Common myeloid progenitor, CD34-positive (primary cell): ENCODE measurements around the gene ORMDL3.

Experiments
- CTCF ChIA-PET: fragments of 350-600 bp; sonication (Branson Sonifier 250); formaldehyde crosslinking; loops from one replicate; lab custom pipeline; 2021; ENCODE audit warnings: antibody characterized with exemption; lab: Charles Lee
- POLR2A ChIA-PET: fragments of 350-600 bp; sonication (Branson Sonifier 250); formaldehyde crosslinking; loops from one replicate; lab custom pipeline; 2021; ENCODE audit warnings: antibody characterized with exemption; lab: Charles Lee
- DNase-seq, 3 donors: peaks; one replicate each; pipeline versions ENCODE4 v3.0.0 to v3.0.0-alpha.2; 2013
- H3K27ac ChIP-seq, 2 experiments: 1 replicate in 1 of 2; 2 replicates in 1 of 2; pipeline ENCODE4 v1.7.0; 2013; ENCODE audit warnings: inconsistent platforms in 2 of 2, low read length in 2 of 2, mild to moderate bottlenecking in 2 of 2, low read depth in 1 of 2, moderate library complexity in 1 of 2; ENCODE audit not compliant: severe bottlenecking in 2 of 2, insufficient read depth in 1 of 2, poor library complexity in 1 of 2
- H3K27me3 ChIP-seq, 5 experiments: replicated peaks in 2 of 5; 1 replicate in 3 of 5; 2 replicates in 2 of 5; pipeline versions ENCODE4 v1.6.1 to v1.7.0; 2013; ENCODE audit warnings: low read length in 4 of 5, mild to moderate bottlenecking in 2 of 5, moderate library complexity in 2 of 5, inconsistent platforms in 1 of 5; ENCODE audit not compliant: insufficient read depth in 5 of 5, control insufficient read depth in 4 of 5
- H3K36me3 ChIP-seq, 4 experiments: 1 replicate in 2 of 4; 2 replicates in 2 of 4; pipeline versions ENCODE4 v1.6.1 to v1.7.0; 2013; ENCODE audit warnings: low read length in 3 of 4, control low read depth in 1 of 4, mild to moderate bottlenecking in 1 of 4; ENCODE audit not compliant: control insufficient read depth in 4 of 4, insufficient read depth in 4 of 4
- H3K4me1 ChIP-seq, 4 experiments: 1 replicate in 3 of 4; 2 replicates in 1 of 4; pipeline versions ENCODE4 v1.6.1 to v1.7.1; 2013; ENCODE audit warnings: low read length in 3 of 4, mild to moderate bottlenecking in 3 of 4, control low read depth in 1 of 4, inconsistent platforms in 1 of 4, moderate library complexity in 1 of 4; ENCODE audit not compliant: control insufficient read depth in 4 of 4, insufficient read depth in 4 of 4; ENCODE audit errors: control extremely low read depth in 1 of 4
- H3K4me3 ChIP-seq, 7 experiments: 1 replicate in 4 of 7; 2 replicates in 3 of 7; pipeline versions ENCODE4 v1.5.1 to v1.7.0; 2013; ENCODE audit warnings: mild to moderate bottlenecking in 7 of 7, low read length in 6 of 7, moderate library complexity in 6 of 7, inconsistent platforms in 2 of 7, low read depth in 2 of 7, control low read depth in 1 of 7; ENCODE audit not compliant: insufficient read depth in 4 of 7, control insufficient read depth in 1 of 7; ENCODE audit errors: extremely low read depth in 1 of 7
- H3K9me3 ChIP-seq, 5 experiments: 1 replicate in 4 of 5; 2 replicates in 1 of 5; pipeline versions ENCODE4 v1.6.1 to v1.7.1; 2013; ENCODE audit warnings: low read length in 4 of 5, mild to moderate bottlenecking in 2 of 5, inconsistent platforms in 1 of 5, low read depth in 1 of 5, moderate library complexity in 1 of 5; ENCODE audit not compliant: control insufficient read depth in 4 of 5, insufficient read depth in 2 of 5; ENCODE audit errors: control extremely low read depth in 1 of 5
- WGBS: methylation state at CpG from one replicate; pipeline ENCODE4 v1.1.5; 2013; ENCODE audit not compliant: insufficient coverage; 5-methylcytosine and 5-hydroxymethylcytosine counted together

ORMDL3 gene

DNA sequence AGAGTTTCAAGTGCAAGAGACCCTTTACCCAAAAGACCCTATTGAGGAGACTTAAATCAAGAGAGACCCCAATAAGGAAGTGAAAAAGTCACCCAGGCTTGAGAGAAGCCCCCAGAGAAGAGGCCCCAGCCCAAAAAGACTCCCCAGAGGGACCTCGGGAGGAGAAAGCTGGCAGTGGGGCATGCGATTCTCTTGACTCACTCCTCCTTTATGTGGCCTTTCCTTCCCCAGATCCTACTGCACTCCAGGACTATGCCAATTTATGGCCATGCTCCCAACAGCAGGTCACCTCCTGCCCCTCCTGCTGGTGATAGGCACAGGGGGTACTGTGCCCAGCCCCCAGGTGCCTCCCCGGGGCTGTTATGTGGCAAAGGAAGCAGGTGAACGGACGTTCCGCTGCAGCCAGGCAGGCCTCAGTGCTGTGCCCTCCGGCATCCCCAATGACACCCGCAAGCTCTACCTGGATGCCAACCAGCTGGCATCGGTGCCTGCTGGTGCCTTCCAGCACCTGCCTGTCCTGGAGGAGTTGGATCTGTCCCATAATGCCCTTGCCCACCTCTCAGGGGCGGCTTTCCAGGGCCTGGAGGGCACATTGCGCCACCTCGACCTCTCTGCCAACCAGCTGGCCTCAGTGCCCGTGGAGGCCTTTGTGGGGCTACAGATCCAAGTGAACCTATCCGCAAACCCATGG, 16.4 kb upstream of the ORMDL3 start:
- no peak for DNase-seq
- POLR2A ChIA-PET: interaction anchor here (1.3 kb wide), 1 partner anchor 17 kb away, joined by 4 read pairs; the partner anchor contains the start of genes LRRC3C and ORMDL3

DNA sequence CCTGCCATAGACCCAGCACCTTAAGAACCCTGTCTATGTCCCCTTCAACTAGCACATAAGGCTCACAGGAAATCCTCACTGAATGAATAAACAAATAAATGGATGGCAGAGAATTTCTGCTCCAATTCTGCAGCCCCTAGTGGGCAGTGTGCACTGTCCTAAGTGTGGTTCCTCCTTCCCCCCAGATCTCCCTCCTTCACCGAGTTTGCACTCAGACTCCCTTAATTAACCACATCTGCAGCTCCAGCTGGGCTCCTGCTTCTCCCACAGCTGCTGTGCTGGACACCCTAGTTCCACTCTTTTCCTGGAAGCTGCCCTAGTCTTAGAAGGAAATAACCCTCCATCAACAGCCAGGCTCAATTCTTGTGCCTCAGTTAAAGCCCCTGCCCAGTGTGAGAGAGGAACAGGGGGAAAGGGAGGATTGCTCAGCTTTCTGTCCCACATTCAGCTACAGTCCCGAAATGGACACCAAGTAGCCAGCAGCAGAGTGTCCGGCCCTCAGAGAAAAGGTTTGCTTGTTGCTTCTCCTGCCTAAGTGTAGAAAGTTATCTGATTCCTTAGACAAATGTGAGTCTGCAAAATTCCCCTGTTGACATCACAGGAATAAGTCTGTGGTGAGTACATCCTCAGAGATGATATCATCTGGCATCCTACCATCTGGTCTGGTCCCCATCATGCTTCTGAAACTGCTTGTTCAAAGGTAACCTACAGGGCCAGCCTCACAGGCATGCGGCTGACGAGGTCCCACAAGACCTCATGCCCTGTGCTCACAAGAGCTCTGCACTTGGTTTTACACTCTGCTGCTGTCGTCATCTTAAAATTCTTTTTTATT, 12.4 kb upstream of the ORMDL3 start:
- H3K9me3 ChIP-seq: no peaks in the 10 kb centered on the region
- no peak overlapping the region for H3K27ac ChIP-seq
- ChIA-PET CTCF (interaction anchor here (0.6 to 3.0 kb wide), 19 partner anchors 8 to 88 kb away, joined by 3 to 18 read pairs (median 4); partner anchors contain the start of genes GSDMA, LRRC3C, ORMDL3 and PSMD3), POLR2A (interaction anchor here (0.6 kb wide), 1 partner anchor 42 kb away, joined by 4 read pairs; no protein-coding TSS in a partner anchor)
- 67% methylated on average over 6 of the region's 6 CpGs for WGBS
- no peak overlapping the region for H3K4me3 ChIP-seq
- peaks cover 0 to 9% (median 6%) of the 10 kb centered on the region in 4 experiments for H3K4me1 ChIP-seq
- H3K36me3 ChIP-seq: no peaks in the 10 kb centered on the region
- no peaks in the 10 kb centered on the region for H3K27me3 ChIP-seq
- DNase-seq: peak; percentile 50 to 83 (median 77)

More for the DNA sequence above, 16.4 kb upstream of the ORMDL3 start:
- peaks cover 0 to 13% (median 6%) of the 10 kb centered on the region in 4 experiments for H3K4me1 ChIP-seq
- CTCF ChIA-PET: interaction anchor here (0.9 kb wide), 1 partner anchor 10 kb away, joined by 4 read pairs; no protein-coding TSS in a partner anchor
- 98% methylated on average over 14 of the region's 14 CpGs for WGBS
- H3K4me3 ChIP-seq: no peak overlapping the region
- no peaks in the 10 kb centered on the region for H3K36me3 ChIP-seq
- no peak overlapping the region for H3K27ac ChIP-seq
- H3K9me3 ChIP-seq: no peaks in the 10 kb centered on the region
- H3K27me3 ChIP-seq: no peaks in the 10 kb centered on the region

DNA sequence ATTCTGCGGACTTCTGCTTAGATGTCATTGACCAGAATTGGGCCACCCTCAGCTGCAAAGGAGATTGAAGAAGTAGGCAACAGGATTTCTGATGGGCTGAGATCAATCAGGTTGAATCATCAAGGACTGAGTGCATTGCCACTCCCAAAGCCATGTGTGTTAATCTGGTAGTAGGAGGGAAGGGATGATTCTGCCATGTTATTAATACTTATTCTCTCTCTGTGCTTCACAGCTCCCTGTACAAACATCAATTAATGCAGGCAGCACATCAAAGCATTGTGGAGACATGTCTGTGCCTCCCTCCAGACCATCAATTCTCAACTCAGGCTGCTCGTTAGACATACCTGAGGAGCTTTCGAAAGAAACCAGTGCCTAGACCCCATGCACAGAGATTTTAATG, 11.7 kb upstream of the ORMDL3 start:
- POLR2A ChIA-PET: interaction anchor here (0.7 kb wide), 1 partner anchor 9 kb away, joined by 9 read pairs; no protein-coding TSS in a partner anchor
- peaks cover 0 to 9% (median 6%) of the 10 kb centered on the region in 4 experiments for H3K4me1 ChIP-seq
- no peak overlapping the region for H3K27ac ChIP-seq
- no peaks in the 10 kb centered on the region for H3K36me3 ChIP-seq
- H3K4me3 ChIP-seq: no peak overlapping the region
- DNase-seq: no peak
- no peaks in the 10 kb centered on the region for H3K9me3 ChIP-seq
- no peaks in the 10 kb centered on the region for H3K27me3 ChIP-seq
- WGBS: 100% methylated on average over 2 of the region's 3 CpGs
- CTCF ChIA-PET: interaction anchor here (1.0 to 3.0 kb wide), 13 partner anchors 8 to 88 kb away, joined by 3 to 18 read pairs (median 4); partner anchors contain the start of genes GSDMA, LRRC3C, ORMDL3 and PSMD3

DNA sequence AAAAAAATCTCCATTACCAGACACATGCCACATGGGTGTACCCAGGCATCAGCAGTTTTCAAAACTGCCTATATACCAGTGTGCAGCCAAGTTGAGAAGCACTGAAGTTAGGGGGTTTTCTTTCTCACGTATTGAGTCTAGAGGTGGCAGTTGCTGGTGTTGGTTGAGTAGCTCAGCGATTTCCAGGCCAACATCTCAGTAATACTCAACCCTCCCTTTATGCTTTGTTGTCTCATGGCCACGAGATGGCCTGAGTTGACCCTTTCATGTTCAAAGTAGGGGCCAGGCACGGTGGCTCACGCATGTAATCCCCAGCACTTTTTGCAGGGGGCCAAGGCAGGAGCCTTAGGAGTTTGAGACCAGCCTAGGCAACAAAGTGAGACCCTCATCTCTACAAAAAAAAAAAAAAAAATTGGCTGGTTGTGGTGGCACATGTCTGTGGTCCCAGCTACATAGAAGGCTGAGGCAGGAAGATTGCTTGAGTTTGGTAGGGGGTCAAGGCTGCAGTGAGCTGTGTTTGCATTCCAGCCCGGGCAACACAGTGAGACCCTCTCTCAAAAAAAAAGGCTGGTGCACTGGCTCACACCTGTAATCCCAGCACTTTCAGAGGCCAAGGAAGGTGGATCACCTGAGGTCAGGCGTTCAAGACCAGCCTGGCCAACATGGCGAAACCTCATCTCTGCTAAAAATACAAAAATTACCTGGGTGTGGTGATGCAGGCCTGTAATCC, 10.9 kb upstream of the ORMDL3 start:
- Histone ChIP-seq H3K36me3 (no peaks in the 10 kb centered on the region), H3K9me3 (no peaks in the 10 kb centered on the region), H3K4me3 (no peak overlapping the region), H3K27ac (no peak overlapping the region), H3K4me1 (peaks cover 0 to 12% (median 5%) of the 10 kb centered on the region in 4 experiments), H3K27me3 (no peaks in the 10 kb centered on the region)
- POLR2A ChIA-PET: interaction anchor here (0.7 kb wide), 1 partner anchor 10 kb away, joined by 9 read pairs; no protein-coding TSS in a partner anchor
- CTCF ChIA-PET: interaction anchor here (1.2 to 3.0 kb wide), 4 partner anchors 8 to 28 kb away, joined by 4 to 18 read pairs (median 6); partner anchors contain the start of genes LRRC3C and ORMDL3
- no peak for DNase-seq
- 91% methylated on average over 6 of the region's 8 CpGs for WGBS

DNA sequence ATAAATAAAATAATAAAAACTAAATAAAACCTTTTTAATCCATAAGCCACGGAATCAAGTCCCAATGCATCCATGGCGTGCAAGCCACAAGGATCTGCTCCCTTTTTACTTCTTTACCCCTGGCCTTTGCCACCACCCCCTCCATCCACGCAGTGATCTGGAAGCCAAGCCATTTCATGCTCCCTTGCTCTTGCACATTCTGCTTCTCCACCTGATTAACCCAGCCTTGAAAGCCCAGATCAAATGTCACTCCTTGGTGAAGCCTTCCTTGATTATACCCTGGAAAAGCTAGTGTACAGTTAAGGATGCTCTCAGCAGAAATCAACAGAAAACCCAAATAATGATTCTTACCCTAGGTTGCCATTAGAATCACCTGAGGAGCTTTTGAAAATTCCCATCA, 10.0 kb upstream of the ORMDL3 start:
- ChIA-PET CTCF (interaction anchor here (0.9 to 3.0 kb wide), 3 partner anchors 9 to 15 kb away, joined by 3 to 18 read pairs (median 6); partner anchors contain the start of genes LRRC3C and ORMDL3), POLR2A (no interaction called here)
- Histone ChIP-seq H3K27me3 (no peaks in the 10 kb centered on the region), H3K4me3 (no peak overlapping the region), H3K36me3 (no peaks in the 10 kb centered on the region), H3K4me1 (peaks cover 0 to 12% (median 5%) of the 10 kb centered on the region in 4 experiments), H3K27ac (no peak overlapping the region), H3K9me3 (no peaks in the 10 kb centered on the region)
- DNase-seq: no peak
- WGBS: 93% methylated on average over 3 of the region's 3 CpGs

DNA sequence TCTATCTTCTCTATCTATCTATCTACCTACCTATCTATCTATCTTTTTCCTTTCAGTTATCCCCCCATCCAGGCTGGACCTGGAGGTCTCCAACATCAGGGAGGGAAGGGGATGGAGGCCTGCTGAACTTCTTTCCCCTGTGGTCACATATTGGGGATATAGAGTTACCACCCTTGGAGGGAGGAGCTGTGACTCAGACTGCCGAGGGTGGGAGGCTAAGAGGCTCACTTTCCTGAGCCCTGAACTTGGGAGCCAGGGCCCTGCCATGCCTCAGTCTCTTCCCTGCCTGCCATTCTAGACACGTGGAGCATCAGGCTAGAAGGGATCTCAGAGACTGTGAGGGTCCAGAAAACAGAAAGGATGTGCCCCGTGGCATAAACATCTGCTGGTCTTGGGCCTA, 8.5 kb upstream of the ORMDL3 start:
- 81% methylated on average over 3 of the region's 3 CpGs for WGBS
- Histone ChIP-seq H3K9me3 (no peaks in the 10 kb centered on the region), H3K27ac (no peak overlapping the region), H3K36me3 (no peaks in the 10 kb centered on the region), H3K4me3 (no peak overlapping the region), H3K27me3 (no peaks in the 10 kb centered on the region), H3K4me1 (peaks cover 0 to 12% (median 5%) of the 10 kb centered on the region in 4 experiments)
- DNase-seq: no peak
- ChIA-PET CTCF (interaction anchor here (1.0 to 2.1 kb wide), 2 partner anchors 11 to 47 kb away, joined by 3 to 6 read pairs; no protein-coding TSS in a partner anchor), POLR2A (no interaction called here)
